Left lung (tissue), 10 donors: ENCODE data around the gene TOR1B. TPM values are rescaled to one million over a fixed set of nuclear protein-coding genes. Genes with fewer than 3 reads are reported as not detected.

Experiments
- ATAC-seq: fragments of 200-7000 bp; cut with Tn5 transposase; one replicate; pipeline ENCODE4 v1.9.1; 2020; ENCODE audit warnings: moderate library complexity
- DNase-seq, 4 donors: peaks; one replicate each; pipeline ENCODE4 v3.0.0-alpha.2; 2013 to 2020
- H3K27ac ChIP-seq, 2 donors: fragments of 200-600 bp; sonication (generic) in 1 of 2; one replicate each; pipeline versions ENCODE4 v1.5.0 to v1.8.0; 2020 to 2021
- H3K27me3 ChIP-seq, 2 donors: fragments of 200-600 bp; sonication (generic) in 1 of 2; one replicate each; pipeline versions ENCODE4 v1.5.0 to v1.8.0; 2020 to 2021
- H3K36me3 ChIP-seq, 2 donors: fragments of 200-600 bp; sonication (generic) in 1 of 2; one replicate each; pipeline versions ENCODE4 v1.5.0 to v1.8.0; 2020 to 2021
- H3K4me1 ChIP-seq, 2 donors: fragments of 200-600 bp; one replicate each; pipeline ENCODE4 v1.8.0; 2021
- H3K4me3 ChIP-seq, 2 donors: fragments of 200-600 bp; sonication (generic) in 1 of 2; one replicate each; pipeline versions ENCODE4 v1.5.0 to v1.8.0; 2020 to 2021; ENCODE audit warnings: mild to moderate bottlenecking in 1 of 2
- H3K9me3 ChIP-seq, 2 donors: fragments of 200-600 bp; sonication (generic) in 1 of 2; one replicate each; pipeline versions ENCODE4 v1.5.0 to v1.8.0; 2020 to 2021
- CTCF ChIP-seq, 2 donors: fragments of 200-600 bp; sonication (generic) in 1 of 2; IDR thresholded peaks; one replicate each; pipeline versions ENCODE4 v1.5.0 to v1.8.0; 2021; ENCODE audit warnings: antibody characterized with exemption in 2 of 2
- intact Hi-C, 2 donors: fragments of 100-400 bp; cut with DNase I; formaldehyde crosslinking; loops; one replicate each; pipeline versions ENCODE4 v1.11.2 to v1.14.2; 2022
- polyA plus RNA-seq, 6 donors: library from polyadenylated mRNA; unstranded; fragments of 120-200 nt; gene quantifications; one replicate each; pipeline ENCODE4 v1.2.1, GENCODE V29; 2013; ENCODE audit not compliant: insufficient read length in 6 of 6
- total RNA-seq, 2 donors: library from RNA; stranded (reverse); fragmentation: NEBNext Ultra II Directional; extraction: Animal tissue kit (Norgen Biotek cat#: 25700); gene quantifications; one replicate each; pipeline ENCODE4 v1.2.1, GENCODE V29; 2021
- donor health status: DM: no; HTN: yes; CAD: no.
- donor health status: DM: no; HTN: no; CAD: no.

TOR1B gene
- total and polyA plus RNA-seq, 8 donors: 19.0 to 32.1 (median 22.0) TPM

GRCh38 chr9:129857207-129857606 is 54.2 kb downstream of the TOR1B start:
- intact Hi-C loops: no loop called here
- peak in 1 of 4 donors; percentile 7 for DNase-seq
- Histone ChIP-seq H3K27ac (no peak overlapping the region), H3K9me3 (no peaks in the 10 kb centered on the region), H3K4me3 (no peak overlapping the region), H3K36me3 (peaks cover 0 to 81% of the 10 kb centered on the region in 2 donors), H3K4me1 (peaks cover 0 to 4% of the 10 kb centered on the region in 2 donors), H3K27me3 (no peaks in the 10 kb centered on the region)
- no peak for TF ChIP-seq CTCF (IDR thresholded peaks at IDR 0.05)
- no peak for ATAC-seq

- H3K36me3 ChIP-seq: peaks cover 0 to 78% of the 10 kb centered on the region in 2 donors
- H3K4me3 ChIP-seq: no peak overlapping the region
- no peak for TF ChIP-seq CTCF (IDR thresholded peaks at IDR 0.05)
- intact Hi-C loops: no loop called here
- H3K27ac ChIP-seq: no peak overlapping the region
- no peaks in the 10 kb centered on the region for H3K9me3 ChIP-seq
- H3K27me3 ChIP-seq: no peaks in the 10 kb centered on the region
- peak in 1 of 4 donors; percentile 28 for DNase-seq
- no peak for ATAC-seq
- peaks cover 0 to 4% of the 10 kb centered on the region in 2 donors for H3K4me1 ChIP-seq
These were observed 55.4 kb downstream of the TOR1B start for GRCh38 chr9:129858167-129858962.

Other genes starting within 250 kb of the TOR1B start
- gene C9orf50, start 182.1 kb upstream of the TOR1B start, total RNA-seq: not detected
- gene C9orf50, start 182.1 kb upstream of the TOR1B start, polyA plus RNA-seq: under 1 TPM; 0.18 to 0.51 (median 0.44) TPM
- 10 to 100 TPM; 25.3 to 35.4 TPM for gene NTMT1, start 177.0 kb upstream of the TOR1B start, total RNA-seq
- gene NTMT1, start 177.0 kb upstream of the TOR1B start, polyA plus RNA-seq: 10 to 100 TPM; 19.5 to 26.8 (median 22.8) TPM
- gene ASB6, start 161.0 kb upstream of the TOR1B start, total RNA-seq: 10 to 100 TPM; 15.8 to 18.0 TPM
- 10 to 100 TPM; 14.0 to 17.7 (median 15.0) TPM for gene ASB6, start 161.0 kb upstream of the TOR1B start, polyA plus RNA-seq
- 1 to 10 TPM; 1.7 to 5.6 TPM for gene PRRX2, start 137.5 kb upstream of the TOR1B start, total RNA-seq
- gene PRRX2, start 137.5 kb upstream of the TOR1B start, polyA plus RNA-seq: 1 to 10 TPM in 2 of 6 donors, under 1 TPM in 4; 0.56 to 1.2 (median 0.93) TPM
- gene PTGES, start 50.1 kb upstream of the TOR1B start, total RNA-seq: 1 to 10 TPM; 3.2 to 9.8 TPM
- gene PTGES, start 50.1 kb upstream of the TOR1B start, polyA plus RNA-seq: 1 to 10 TPM; 5.2 to 6.7 (median 6.1) TPM
- 10 to 100 TPM; 32.0 to 38.5 TPM for gene TOR1A, start 21.0 kb downstream of the TOR1B start, total RNA-seq
- gene TOR1A, start 21.0 kb downstream of the TOR1B start, polyA plus RNA-seq: 10 to 100 TPM; 34.2 to 40.0 (median 36.3) TPM
- gene C9orf78, start 32.1 kb downstream of the TOR1B start, total RNA-seq: 10 to 100 TPM; 30.1 to 31.8 TPM
- 10 to 100 TPM; 50.7 to 71.9 (median 67.7) TPM for gene C9orf78, start 32.1 kb downstream of the TOR1B start, polyA plus RNA-seq
- 10 to 100 TPM; 21.0 to 22.9 TPM for gene USP20, start 32.3 kb downstream of the TOR1B start, total RNA-seq
- 10 to 100 TPM; 16.7 to 24.6 (median 21.6) TPM for gene USP20, start 32.3 kb downstream of the TOR1B start, polyA plus RNA-seq
- gene FNBP1, start 240.0 kb downstream of the TOR1B start, total RNA-seq: 10 to 100 TPM; 30.4 to 51.8 TPM
- gene FNBP1, start 240.0 kb downstream of the TOR1B start, polyA plus RNA-seq: 10 to 100 TPM; 33.3 to 40.5 (median 34.4) TPM